Sigmoid colon (tissue), 4 donors: ENCODE measurements around the gene SCAMP2.
"Not testable (repeated sequence)": the region's sequence is repeated elsewhere in the genome, so short reads cannot be mapped to it uniquely, and the experiment has no call there.

Experiments used
- CTCF ChIP-seq, 4 experiments: fragments of 450-650 bp in 3 of 4; fragments of 200-600 bp in 1 of 4; IDR thresholded peaks; one replicate each; pipeline ENCODE4 v1.5.1; 2016 to 2019; ENCODE audit warnings: antibody characterized with exemption in 4 of 4, mild to moderate bottlenecking in 3 of 4, moderate library complexity in 2 of 4
- EP300 ChIP-seq, 4 donors: sonication (generic); formaldehyde crosslinking; IDR thresholded peaks; one replicate each; pipeline ENCODE4 v1.6.1; 2017; ENCODE audit warnings: antibody characterized with exemption in 4 of 4
- POLR2A ChIP-seq, 2 donors: fragments of 450-650 bp; IDR thresholded peaks; one replicate each; pipeline ENCODE4 v1.6.1; 2016; ENCODE audit warnings: antibody characterized with exemption in 2 of 2, mild to moderate bottlenecking in 2 of 2, moderate library complexity in 2 of 2
- POLR2AphosphoS5 ChIP-seq, 4 donors: sonication (generic); formaldehyde crosslinking; IDR thresholded peaks; one replicate each; pipeline ENCODE4 v1.6.1; 2017; ENCODE audit warnings: antibody characterized with exemption in 4 of 4

- not testable (repeated sequence) for TF ChIP-seq POLR2A, CTCF, EP300, POLR2AphosphoS5 (IDR thresholded peaks at IDR 0.05)
Measured at GRCh38 chr15:74894383-74894782, 21.2 kb upstream of the SCAMP2 start.
